ENCODE measurements around the gene FBXW2. TPM values are rescaled to one million over a fixed set of nuclear protein-coding genes. Genes with fewer than 3 reads are reported as not detected.
"Not testable (repeated sequence)": the region's sequence is repeated elsewhere in the genome, so short reads cannot be mapped to it uniquely, and the experiment has no call there.

Gene FBXW2
- total RNA-seq, 1 donor, result 36.8 TPM

DNA sequence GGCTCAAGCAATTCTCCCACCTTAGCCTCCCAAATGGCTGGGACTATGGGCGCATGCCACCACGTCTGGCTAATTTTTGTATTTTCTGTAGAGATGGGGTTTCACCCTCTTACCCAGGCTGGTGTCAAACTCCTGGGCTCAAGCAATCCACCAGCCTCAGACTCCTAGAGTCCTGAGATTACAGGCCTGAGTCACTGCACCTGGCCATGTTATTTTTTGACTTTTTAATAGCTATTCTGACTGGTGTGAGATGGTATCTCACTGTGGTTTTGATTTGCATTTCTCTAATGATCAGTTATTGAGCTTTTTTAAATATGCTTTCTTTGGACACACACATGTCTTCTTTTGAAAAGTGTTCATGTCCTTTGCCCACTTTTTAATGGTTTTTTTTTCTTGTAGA, 38.2 kb downstream of the FBXW2 start:
- TF ChIP-seq, protein P1, sequence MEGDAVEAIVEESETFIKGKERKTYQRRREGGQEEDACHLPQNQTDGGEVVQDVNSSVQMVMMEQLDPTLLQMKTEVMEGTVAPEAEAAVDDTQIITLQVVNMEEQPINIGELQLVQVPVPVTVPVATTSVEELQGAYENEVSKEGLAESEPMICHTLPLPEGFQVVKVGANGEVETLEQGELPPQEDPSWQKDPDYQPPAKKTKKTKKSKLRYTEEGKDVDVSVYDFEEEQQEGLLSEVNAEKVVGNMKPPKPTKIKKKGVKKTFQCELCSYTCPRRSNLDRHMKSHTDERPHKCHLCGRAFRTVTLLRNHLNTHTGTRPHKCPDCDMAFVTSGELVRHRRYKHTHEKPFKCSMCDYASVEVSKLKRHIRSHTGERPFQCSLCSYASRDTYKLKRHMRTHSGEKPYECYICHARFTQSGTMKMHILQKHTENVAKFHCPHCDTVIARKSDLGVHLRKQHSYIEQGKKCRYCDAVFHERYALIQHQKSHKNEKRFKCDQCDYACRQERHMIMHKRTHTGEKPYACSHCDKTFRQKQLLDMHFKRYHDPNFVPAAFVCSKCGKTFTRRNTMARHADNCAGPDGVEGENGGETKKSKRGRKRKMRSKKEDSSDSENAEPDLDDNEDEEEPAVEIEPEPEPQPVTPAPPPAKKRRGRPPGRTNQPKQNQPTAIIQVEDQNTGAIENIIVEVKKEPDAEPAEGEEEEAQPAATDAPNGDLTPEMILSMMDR (IDR thresholded peaks at IDR 0.05; ENCODE audit: insufficient read depth, low read length), result no peak
- no peak overlapping the region for H3K4me3 ChIP-seq (ENCODE audit: low read depth, low read length)
- no peak for DNase-seq (ENCODE audit: low read depth)

DNA sequence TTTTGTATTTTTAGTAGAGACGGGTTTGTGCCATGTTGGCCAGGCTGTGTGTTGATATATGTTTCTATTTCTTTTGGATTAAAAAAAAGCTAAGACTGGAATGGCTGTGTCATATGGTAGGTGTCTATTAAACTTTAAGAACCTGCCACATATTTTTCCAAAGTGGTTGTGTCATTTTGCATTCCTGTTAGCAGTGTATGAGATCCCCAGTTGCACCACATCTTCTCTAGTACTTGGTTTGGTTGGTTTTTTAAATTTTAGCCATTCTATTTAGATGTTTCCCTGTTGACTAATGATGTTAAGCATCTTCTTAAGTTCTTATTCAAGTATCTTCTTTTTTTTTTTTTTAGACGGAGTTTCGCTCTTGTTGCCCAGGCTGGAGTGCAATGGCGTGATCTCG, 42.8 kb downstream of the FBXW2 start:
- DNase-seq (ENCODE audit: low read depth), result no peak
- H3K4me3 ChIP-seq (ENCODE audit: low read depth, low read length), result no peak overlapping the region
- TF ChIP-seq, protein P1 (IDR thresholded peaks at IDR 0.05; ENCODE audit: insufficient read depth, low read length), result no peak

DNA sequence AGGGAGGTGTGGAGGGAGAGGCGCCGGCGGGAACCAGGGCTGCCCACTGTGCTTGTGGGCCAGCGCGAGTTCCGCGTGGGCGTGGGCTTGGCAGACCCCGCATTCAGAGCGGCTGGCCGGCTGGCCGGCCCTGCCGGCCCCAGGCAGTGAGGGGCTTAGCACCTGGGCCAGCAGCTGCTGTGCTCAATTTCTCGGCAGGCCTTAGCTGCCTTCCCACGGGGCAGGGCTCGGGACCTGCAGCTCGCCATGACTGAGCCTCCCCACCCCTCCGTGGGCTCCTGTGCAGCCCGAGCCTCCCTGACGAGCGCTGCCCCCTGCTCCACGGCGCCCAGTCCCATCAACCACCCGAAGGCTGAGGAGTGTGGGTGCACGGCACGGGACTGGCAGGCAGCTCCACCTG, 46.9 kb downstream of the FBXW2 start:
- DNase-seq (ENCODE audit: low read depth); H3K4me3 ChIP-seq (ENCODE audit: low read depth, low read length): not testable (repeated sequence)

DNA sequence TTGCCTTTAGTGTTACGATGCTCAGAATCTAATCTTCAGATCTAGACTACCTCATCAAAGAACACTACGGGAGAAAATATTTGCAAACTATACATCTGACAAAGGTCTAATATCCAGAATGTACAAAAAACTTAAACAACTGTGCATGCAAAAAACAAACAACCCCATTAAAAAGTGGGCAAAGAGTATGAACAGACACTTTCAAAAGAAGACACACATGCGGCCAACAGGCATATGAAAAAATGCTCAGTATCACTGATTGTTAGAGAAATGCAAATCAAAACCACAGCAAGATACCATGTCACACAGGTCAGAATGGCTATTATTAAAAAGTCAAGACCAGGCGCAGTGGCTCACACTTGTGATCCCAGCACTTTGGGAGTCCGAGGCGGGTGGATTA, 47.9 kb downstream of the FBXW2 start:
- no peak overlapping the region for H3K4me3 ChIP-seq (ENCODE audit: low read depth, low read length)
- no peak for DNase-seq (ENCODE audit: low read depth)
- TF ChIP-seq, protein P1 (IDR thresholded peaks at IDR 0.05; ENCODE audit: insufficient read depth, low read length), result no peak

DNA sequence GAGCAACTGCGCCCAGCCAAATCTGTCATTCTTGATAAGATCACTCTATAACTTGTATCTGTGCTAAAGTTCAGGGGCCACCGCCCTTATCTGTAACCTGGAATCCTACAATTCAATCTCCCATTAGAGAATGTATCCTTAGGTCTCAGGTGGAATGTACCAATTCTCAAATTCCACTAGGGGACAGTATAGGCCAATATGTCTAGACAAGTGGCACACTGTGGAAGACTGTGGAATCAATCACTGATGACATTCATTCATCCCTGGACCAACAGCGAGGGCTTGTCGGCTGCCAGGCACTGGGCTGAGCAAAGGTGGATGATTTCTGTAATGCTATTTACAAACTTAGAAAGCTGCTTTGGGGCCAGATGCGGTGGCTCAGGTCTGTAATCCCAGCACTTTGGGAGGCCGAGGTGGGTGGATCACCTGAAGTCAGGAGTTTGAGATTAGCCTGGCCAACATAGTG, 50.2 kb downstream of the FBXW2 start:
- TF ChIP-seq, protein P1 (IDR thresholded peaks at IDR 0.05; ENCODE audit: insufficient read depth, low read length), result peak; percentile 79
- peak; percentile 40 for DNase-seq (ENCODE audit: low read depth)
- H3K4me3 ChIP-seq (ENCODE audit: low read depth, low read length), result no peak overlapping the region

DNA sequence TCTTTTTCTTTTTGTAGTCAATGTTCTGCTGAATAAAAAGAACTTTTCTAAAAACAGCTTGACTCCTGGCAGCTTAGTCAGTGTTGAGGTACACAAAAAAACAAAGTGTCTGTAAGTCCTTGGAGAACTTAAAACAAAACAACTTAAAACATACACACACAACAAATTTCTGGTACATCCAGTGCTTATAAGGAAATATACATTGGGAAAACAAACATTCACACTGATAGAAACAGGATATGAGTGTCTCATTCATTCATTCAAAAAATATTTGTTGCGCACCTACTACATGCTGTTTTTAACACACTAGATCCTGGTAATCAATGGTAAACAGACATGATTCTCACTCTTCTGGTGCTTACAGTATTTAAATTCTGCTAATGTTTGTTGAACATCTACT, 51.5 kb downstream of the FBXW2 start:
- TF ChIP-seq, protein P1 (IDR thresholded peaks at IDR 0.05; ENCODE audit: insufficient read depth, low read length), result no peak
- DNase-seq (ENCODE audit: low read depth), result no peak
- no peak overlapping the region for H3K4me3 ChIP-seq (ENCODE audit: low read depth, low read length)

DNA sequence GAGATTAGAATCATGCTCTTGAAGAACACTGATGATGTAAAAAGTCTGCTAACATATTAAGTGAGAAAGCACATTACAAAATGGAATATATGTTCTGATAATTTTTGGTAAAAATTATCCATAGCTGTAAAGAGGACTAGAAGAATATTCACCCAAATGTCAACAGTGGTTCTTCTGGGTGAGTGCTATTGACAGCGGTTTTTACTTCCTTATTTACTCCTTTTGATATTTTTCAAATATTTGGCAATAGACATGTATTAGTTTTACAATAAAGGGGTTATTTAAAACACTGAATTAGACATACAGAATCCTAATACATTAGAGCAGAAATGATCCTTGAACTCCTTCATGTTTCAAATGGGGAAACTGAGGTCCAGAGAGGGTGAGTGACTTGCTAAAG, 52.0 kb downstream of the FBXW2 start:
- H3K4me3 ChIP-seq (ENCODE audit: low read depth, low read length), result no peak overlapping the region
- DNase-seq (ENCODE audit: low read depth), result no peak
- TF ChIP-seq, protein P1 (IDR thresholded peaks at IDR 0.05; ENCODE audit: insufficient read depth, low read length), result no peak

All from fibroblast of the aortic adventitia (primary cell).